Activated naive CD4-positive, alpha-beta T cell treated with anti-CD3 and anti-CD28 coated beads for 36 hours (primary cell): Measurements from ENCODE around the gene HSPG2. TPM values are rescaled to one million over a fixed set of nuclear protein-coding genes. Genes with fewer than 3 reads are reported as not detected.

Experiments
- CTCF ChIA-PET: fragments of 350-600 bp; sonication (Branson Sonifier 250); formaldehyde crosslinking; loops from one replicate; lab custom pipeline; 2021; ENCODE audit warnings: antibody characterized with exemption; lab: Charles Lee
- DNase-seq: peaks from one replicate; pipeline ENCODE4 v3.0.0-alpha.2; 2020
- H3K27ac Mint-ChIP-seq: one replicate; pipeline ENCODE4 v1.8.0; 2021; ENCODE audit warnings: mild to moderate bottlenecking, mixed read lengths
- H3K27me3 Mint-ChIP-seq: one replicate; pipeline ENCODE4 v1.8.0; 2021; ENCODE audit warnings: low read depth, mixed read lengths
- H3K36me3 Mint-ChIP-seq: one replicate; pipeline ENCODE4 v1.8.0; 2021; ENCODE audit warnings: low read depth, mixed read lengths
- H3K4me1 Mint-ChIP-seq: one replicate; pipeline ENCODE4 v1.8.0; 2021; ENCODE audit warnings: low read depth, mixed read lengths
- H3K4me3 Mint-ChIP-seq: one replicate; pipeline ENCODE4 v1.8.0; 2021; ENCODE audit warnings: mild to moderate bottlenecking, moderate library complexity, mixed read lengths
- H3K9me3 Mint-ChIP-seq: one replicate; pipeline ENCODE4 v1.8.0; 2021; ENCODE audit warnings: mixed read lengths
- intact Hi-C: fragments of 100-400 bp; cut with micrococcal nuclease; formaldehyde crosslinking; loops from one replicate; pipeline ENCODE4 v1.15.1; 2023
- total RNA-seq, 2 experiments: library from RNA; stranded (reverse); gene quantifications; one replicate each; pipeline ENCODE4 v1.2.3, GENCODE V29; 2021

The HSPG2 gene
- total RNA-seq, 2 experiments from 2014 or later: 4.5 to 4.9 TPM

- no peak for DNase-seq
- no peak overlapping the region for H3K27ac Mint-ChIP-seq
- no peaks in the 10 kb centered on the region for H3K9me3 Mint-ChIP-seq
- H3K27me3 Mint-ChIP-seq: no peaks in the 10 kb centered on the region
- H3K36me3 Mint-ChIP-seq: peaks cover 4% of the 10 kb centered on the region
- intact Hi-C loops: no loop called here
- H3K4me1 Mint-ChIP-seq: no peaks in the 10 kb centered on the region
- no peak overlapping the region for H3K4me3 Mint-ChIP-seq
- CTCF ChIA-PET: no interaction called here
These were observed 72.4 kb downstream of the HSPG2 start for GRCh38 chr1:21864730-21865129.

GRCh38 chr1:21863981-21864380 lies 73.1 kb downstream of the HSPG2 start:
- no peak overlapping the region for H3K27ac Mint-ChIP-seq
- no peak for DNase-seq
- H3K4me3 Mint-ChIP-seq: no peak overlapping the region
- peaks cover 4% of the 10 kb centered on the region for H3K36me3 Mint-ChIP-seq
- intact Hi-C loops: no loop called here
- H3K9me3 Mint-ChIP-seq: no peaks in the 10 kb centered on the region
- no peaks in the 10 kb centered on the region for H3K4me1 Mint-ChIP-seq
- CTCF ChIA-PET: no interaction called here
- no peaks in the 10 kb centered on the region for H3K27me3 Mint-ChIP-seq

- no peaks in the 10 kb centered on the region for H3K9me3 Mint-ChIP-seq
- no peaks in the 10 kb centered on the region for H3K4me1 Mint-ChIP-seq
- H3K36me3 Mint-ChIP-seq: peaks cover 4% of the 10 kb centered on the region
- intact Hi-C loops: no loop called here
- DNase-seq: no peak
- CTCF ChIA-PET: no interaction called here
- H3K27ac Mint-ChIP-seq: no peak overlapping the region
- no peaks in the 10 kb centered on the region for H3K27me3 Mint-ChIP-seq
- H3K4me3 Mint-ChIP-seq: no peak overlapping the region
These were observed 75.3 kb downstream of the HSPG2 start for GRCh38 chr1:21861602-21862429.

- peaks cover 4% of the 10 kb centered on the region for H3K36me3 Mint-ChIP-seq
- CTCF ChIA-PET: no interaction called here
- H3K27me3 Mint-ChIP-seq: no peaks in the 10 kb centered on the region
- no peaks in the 10 kb centered on the region for H3K4me1 Mint-ChIP-seq
- H3K27ac Mint-ChIP-seq: no peak overlapping the region
- intact Hi-C loops: no loop called here
- H3K9me3 Mint-ChIP-seq: no peaks in the 10 kb centered on the region
- no peak for DNase-seq
- H3K4me3 Mint-ChIP-seq: no peak overlapping the region
These were observed 76.1 kb downstream of the HSPG2 start for GRCh38 chr1:21860971-21861370.

GRCh38 chr1:21859669-21860179 lies 77.4 kb downstream of the HSPG2 start:
- no peak overlapping the region for H3K4me3 Mint-ChIP-seq
- intact Hi-C loops: no loop called here
- no peak overlapping the region for H3K27ac Mint-ChIP-seq
- DNase-seq: no peak
- CTCF ChIA-PET: no interaction called here
- peaks cover 4% of the 10 kb centered on the region for H3K36me3 Mint-ChIP-seq
- H3K27me3 Mint-ChIP-seq: no peaks in the 10 kb centered on the region
- H3K9me3 Mint-ChIP-seq: no peaks in the 10 kb centered on the region
- H3K4me1 Mint-ChIP-seq: no peaks in the 10 kb centered on the region

- intact Hi-C loops: no loop called here
- DNase-seq: no peak
- H3K27ac Mint-ChIP-seq: no peak overlapping the region
- CTCF ChIA-PET: no interaction called here
- no peak overlapping the region for H3K4me3 Mint-ChIP-seq
- H3K36me3 Mint-ChIP-seq: peaks cover 4% of the 10 kb centered on the region
- H3K4me1 Mint-ChIP-seq: no peaks in the 10 kb centered on the region
- no peaks in the 10 kb centered on the region for H3K9me3 Mint-ChIP-seq
- H3K27me3 Mint-ChIP-seq: no peaks in the 10 kb centered on the region
These were observed 79.1 kb downstream of the HSPG2 start for GRCh38 chr1:21857840-21858670.

GRCh38 chr1:21857142-21857839 lies 79.8 kb downstream of the HSPG2 start:
- intact Hi-C loops: no loop called here
- Mint-ChIP-seq H3K9me3 (no peaks in the 10 kb centered on the region), H3K4me1 (no peaks in the 10 kb centered on the region), H3K4me3 (no peak overlapping the region), H3K27me3 (no peaks in the 10 kb centered on the region), H3K36me3 (peaks cover 4% of the 10 kb centered on the region), H3K27ac (no peak overlapping the region)
- DNase-seq: no peak
- CTCF ChIA-PET: no interaction called here

GRCh38 chr1:21855257-21856096 lies 81.6 kb downstream of the HSPG2 start:
- CTCF ChIA-PET: no interaction called here
- Mint-ChIP-seq H3K27me3 (no peaks in the 10 kb centered on the region), H3K27ac (no peak overlapping the region), H3K36me3 (no peaks in the 10 kb centered on the region), H3K4me3 (no peak overlapping the region), H3K4me1 (no peaks in the 10 kb centered on the region), H3K9me3 (no peaks in the 10 kb centered on the region)
- intact Hi-C loops: no loop called here
- no peak for DNase-seq

- Mint-ChIP-seq H3K4me1 (no peaks in the 10 kb centered on the region), H3K36me3 (no peaks in the 10 kb centered on the region), H3K27ac (no peak overlapping the region), H3K4me3 (no peak overlapping the region), H3K9me3 (no peaks in the 10 kb centered on the region), H3K27me3 (no peaks in the 10 kb centered on the region)
- CTCF ChIA-PET: no interaction called here
- intact Hi-C loops: no loop called here
- DNase-seq: no peak
These were observed 82.4 kb downstream of the HSPG2 start for GRCh38 chr1:21854751-21855131.

- Mint-ChIP-seq H3K27me3 (no peaks in the 10 kb centered on the region), H3K9me3 (no peaks in the 10 kb centered on the region), H3K36me3 (no peaks in the 10 kb centered on the region), H3K27ac (no peak overlapping the region), H3K4me3 (no peak overlapping the region), H3K4me1 (no peaks in the 10 kb centered on the region)
- no peak for DNase-seq
- CTCF ChIA-PET: no interaction called here
- intact Hi-C loops: no loop called here
These were observed 82.9 kb downstream of the HSPG2 start for GRCh38 chr1:21854090-21854750.

- DNase-seq: no peak
- H3K27ac Mint-ChIP-seq: no peak overlapping the region
- CTCF ChIA-PET: no interaction called here
- no peaks in the 10 kb centered on the region for H3K27me3 Mint-ChIP-seq
- intact Hi-C loops: no loop called here
- H3K4me3 Mint-ChIP-seq: no peak overlapping the region
- H3K4me1 Mint-ChIP-seq: no peaks in the 10 kb centered on the region
- H3K36me3 Mint-ChIP-seq: no peaks in the 10 kb centered on the region
- no peaks in the 10 kb centered on the region for H3K9me3 Mint-ChIP-seq
These were observed 84.0 kb downstream of the HSPG2 start for GRCh38 chr1:21853131-21853427.
